Fibroblast of upper back skin (primary cell): ENCODE data around the gene HEXD.

ENCODE experiments used
- DNase-seq: peaks from one replicate; pipeline ENCODE4 v3.0.0-alpha.2; 2013

HEXD gene

DNA sequence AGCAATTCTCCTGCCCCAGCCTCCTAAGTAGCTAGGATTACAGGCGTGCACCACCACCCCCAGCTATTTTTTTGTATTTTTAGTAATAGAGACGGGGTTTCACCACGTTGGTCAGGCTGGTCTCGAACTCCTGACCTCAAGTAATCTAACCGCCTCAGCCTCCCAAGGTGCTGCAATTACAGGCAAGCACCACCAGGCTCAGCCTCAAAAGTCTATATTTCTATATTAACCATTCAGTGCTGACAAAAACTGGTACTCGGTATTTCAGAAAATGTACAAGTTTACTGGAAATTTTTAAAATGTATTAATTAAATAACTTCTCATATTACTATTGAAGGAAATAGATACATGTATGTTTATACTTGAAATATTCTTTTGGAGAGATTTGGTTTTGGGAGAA is 1.4 kb upstream of the HEXD start:
- no peak for DNase-seq

DNA sequence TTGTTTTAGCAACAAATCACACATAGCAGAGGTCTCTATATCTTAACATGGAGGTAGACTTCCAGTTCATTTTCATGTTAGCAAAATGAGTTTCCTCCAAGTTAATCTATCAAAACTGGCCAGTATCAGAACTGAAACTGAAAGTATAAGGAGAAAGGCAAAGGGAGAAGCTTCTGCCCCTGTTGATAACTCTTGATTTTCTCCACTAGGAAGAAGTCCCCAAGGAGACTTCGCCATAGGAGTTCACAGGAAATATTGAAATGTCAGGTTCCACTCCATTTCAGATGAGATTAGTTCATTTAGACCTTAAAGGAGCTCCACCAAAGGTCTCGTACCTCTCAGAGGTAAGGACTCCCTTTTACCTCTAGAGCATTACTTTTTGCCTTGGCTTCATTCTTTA is 1.4 kb downstream of the HEXD start:
- DNase-seq = no peak

DNA sequence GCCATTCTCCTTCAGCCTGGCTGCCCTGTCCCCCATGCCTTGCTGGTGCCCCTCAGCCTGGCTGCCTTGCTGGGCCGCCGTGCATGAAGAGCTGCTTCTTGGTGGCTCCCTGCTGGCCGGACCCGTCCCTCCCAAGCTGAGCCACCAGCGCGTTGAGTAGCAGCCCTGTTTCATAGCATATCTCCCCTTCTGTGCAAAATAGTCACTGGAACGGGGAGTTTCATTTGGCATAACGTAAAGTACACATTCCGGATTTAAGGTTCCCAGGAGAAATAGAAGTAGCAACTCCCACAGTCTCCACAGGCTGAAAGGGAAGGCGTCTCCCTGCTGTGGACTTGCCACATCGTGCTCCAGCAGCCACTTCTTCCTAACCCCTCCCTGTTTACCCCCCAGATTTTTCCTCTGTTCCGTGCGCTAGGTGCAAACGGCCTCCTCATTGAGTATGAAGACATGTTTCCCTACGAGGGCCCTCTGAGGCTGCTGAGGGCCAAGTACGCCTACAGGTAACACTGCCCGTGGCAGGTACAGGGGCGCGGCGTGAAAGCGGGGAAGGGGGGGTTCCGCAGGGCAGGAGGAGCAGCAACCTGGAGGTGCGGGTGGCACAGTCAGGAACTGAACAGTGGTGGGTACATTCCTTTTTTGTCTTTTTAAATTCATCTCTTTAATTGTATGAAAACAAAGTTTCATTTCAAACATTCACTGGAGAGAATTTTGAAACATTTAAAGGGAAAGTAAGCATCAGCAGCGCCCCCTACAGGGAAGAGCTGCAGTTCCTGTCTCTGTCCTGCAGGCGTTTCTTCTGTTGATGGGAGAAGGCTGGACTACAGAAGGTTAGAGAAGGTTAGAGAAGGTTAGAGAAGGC is 6.1 kb downstream of the HEXD start:
- peak; percentile 27 for DNase-seq

DNA sequence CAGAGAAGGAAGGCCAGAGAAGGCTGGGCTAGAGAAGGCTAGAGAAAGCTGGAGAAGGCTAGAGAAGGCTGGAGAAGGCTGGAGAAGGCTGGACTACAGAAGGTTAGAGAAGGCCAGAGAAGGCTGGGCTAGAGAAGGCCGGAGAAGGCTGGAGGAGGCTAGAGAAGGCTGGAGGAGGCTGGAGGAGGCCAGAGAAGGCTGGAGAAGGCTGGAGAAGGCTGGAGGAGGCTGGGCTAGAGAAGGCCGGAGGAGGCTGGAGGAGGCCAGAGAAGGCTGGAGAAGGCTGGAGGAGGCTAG is 6.7 kb downstream of the HEXD start:
- no peak for DNase-seq

DNA sequence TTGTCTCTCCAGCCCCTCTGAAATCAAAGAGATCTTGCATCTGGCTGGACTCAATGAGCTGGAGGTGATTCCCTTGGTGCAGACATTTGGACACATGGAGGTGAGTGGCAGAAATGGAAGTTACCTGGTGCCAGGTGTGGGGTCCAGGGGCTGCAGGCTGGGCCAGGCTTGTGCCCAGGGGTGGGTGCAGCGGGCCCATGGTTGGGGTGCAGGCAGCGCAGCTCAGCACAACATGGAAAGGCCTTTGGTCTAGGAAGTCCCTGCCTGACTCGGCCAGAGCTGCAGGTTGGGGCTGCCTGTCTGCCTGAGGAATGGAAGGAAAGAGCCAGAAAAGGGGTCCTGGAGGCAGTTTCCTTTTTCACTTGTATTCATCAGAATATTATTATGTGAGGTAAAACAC is 10.4 kb downstream of the HEXD start:
- no peak for DNase-seq

DNA sequence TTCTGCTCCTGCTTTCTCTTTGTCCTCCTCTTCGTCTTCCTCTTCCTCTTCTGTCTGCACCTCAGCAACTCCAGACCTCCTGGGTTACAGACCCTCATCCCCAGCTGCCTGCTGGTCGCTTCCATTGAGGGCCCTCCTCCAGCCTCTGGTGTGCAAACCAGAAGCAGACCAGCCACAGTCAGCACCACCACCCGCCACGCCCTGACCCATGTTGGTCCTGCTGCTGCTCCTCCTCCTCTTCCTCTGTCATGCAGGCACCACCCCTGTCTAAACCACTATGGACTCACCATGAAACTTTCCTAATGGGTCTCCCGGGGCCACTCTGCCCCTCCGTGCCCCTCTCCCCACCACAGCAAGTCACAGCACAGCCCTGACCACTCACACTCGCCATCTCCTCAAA is 11.7 kb downstream of the HEXD start:
- no peak for DNase-seq

DNA sequence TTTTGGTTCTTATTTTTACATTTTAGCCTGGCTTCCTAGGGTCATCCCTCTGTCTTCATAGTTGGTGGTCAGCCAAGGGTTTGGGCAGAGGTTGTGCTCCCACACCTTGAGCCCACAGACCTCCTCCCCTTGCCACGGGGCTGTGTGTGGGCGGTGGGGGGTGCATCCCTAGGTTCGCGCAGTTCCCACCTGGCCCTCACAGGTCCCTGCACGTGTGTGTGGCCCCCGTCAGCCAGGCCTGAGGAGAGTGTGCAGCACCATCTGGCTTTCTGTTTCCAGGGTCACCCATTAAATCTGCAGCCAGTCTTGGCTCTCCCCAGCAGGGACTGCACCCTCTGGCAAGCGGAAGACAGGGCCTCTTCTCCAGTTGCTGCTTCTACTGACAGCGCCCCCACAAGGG is 13.9 kb downstream of the HEXD start:
- no peak for DNase-seq

DNA sequence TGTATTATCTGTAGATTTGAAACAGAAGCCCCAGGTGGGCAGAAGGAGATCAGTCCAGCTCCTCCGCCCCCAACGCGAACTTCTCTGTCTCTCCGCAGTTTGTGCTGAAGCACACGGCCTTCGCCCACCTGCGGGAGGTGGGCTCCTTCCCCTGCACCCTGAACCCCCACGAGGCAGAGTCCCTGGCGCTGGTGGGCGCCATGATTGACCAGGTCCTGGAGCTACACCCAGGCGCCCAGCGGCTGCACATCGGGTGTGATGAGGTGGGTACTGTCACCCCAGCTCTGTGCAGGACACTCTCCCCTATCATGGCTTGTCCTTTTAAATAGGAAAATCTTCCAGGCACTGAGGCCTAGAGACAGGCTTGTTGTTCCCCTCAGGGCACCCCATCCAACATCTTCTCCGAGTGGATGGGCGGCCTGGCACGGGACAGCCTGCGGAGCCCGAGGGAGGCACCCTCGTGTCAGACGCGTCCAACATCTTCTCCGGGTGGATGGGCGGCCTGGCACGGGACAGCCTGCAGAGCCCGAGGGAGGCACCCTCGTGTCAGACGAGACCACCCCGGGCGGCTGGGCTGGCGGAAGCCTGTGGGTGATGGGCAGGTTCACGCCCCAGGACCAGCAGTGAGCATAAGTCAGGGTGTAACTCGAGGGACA is 15.5 kb downstream of the HEXD start:
- DNase-seq = no peak

DNA sequence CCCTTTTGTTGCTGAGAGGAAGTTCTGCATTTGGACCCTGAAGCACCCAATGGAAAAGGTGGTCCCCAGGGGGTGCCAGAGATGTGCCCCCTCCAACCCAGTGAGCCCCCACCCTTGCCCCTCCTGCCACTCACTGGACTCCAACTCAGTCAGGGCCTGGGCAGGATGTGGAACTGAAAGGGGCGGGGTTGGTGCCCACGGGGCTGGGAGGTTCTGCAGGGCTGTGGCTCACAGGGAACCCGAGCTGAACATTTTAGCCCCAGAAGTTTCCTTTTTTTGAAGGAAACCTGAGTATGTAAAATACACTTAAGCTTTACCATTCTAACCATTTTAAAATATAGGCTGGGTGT is 16.0 kb downstream of the HEXD start:
- DNase-seq = no peak

DNA sequence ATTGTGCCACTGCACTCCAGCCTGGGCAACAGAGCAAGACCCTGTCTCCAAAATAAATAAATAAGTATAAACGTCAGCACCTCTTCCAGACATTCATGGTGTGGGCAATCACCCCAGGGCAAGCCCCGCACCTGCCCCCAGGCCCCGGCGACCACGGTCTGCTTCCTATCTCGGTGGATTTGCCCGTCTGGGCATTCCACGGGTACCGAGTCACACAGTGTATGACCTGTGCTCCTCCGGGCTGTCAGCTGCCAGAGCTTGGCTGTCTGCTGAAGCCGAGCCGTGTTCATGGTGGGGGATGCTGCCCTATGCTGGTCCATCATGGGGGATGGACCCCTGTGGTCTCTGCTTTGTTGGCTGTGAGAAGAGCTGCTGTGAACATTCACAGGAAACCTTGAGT is 17.0 kb downstream of the HEXD start:
- no peak for DNase-seq

DNA sequence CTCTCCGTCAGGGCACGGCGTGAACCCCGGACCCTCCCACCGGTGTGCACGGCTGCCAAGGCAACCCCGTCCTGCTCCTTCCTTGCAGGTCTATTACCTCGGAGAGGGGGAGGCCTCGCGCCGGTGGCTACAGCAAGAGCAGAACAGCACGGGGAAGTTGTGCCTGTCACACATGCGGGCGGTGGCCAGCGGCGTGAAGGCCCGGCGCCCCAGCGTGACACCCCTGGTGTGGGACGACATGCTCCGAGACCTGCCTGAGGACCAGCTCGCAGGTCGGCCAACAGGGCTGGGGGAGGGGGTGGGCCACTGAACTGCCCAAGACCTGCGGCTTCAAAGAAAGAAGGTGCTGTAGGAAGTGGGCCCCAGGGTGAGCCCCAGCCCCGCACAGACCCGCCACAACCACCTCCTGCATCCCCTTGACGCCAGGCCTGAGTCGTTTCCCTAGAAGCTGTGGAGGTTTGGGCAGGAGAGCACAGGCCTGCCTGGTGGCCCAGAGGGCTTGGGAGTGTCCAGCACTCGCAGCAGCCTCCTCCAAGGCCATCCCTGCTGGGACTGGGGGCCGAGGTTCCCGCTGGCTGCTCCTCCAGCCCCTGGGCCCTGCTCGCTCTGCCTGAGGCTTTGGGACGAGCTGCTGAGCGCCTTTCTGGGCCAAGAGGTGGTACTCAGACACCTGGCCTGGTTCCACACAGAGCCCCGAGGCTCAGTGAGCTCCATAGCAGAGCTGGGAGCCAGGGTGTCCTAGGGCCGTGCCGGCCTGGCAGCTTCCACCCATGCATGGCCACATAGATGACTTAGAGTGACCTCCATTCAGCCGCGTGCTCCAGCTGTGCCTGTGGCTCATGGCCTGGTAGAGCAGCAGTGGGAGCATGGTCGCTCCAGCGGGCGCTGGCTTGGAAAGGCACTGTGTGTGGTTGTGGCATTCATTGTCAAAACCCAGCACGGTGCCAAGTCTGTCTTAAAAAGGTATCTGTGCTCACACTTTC is 17.7 kb downstream of the HEXD start:
- no peak for DNase-seq

DNA sequence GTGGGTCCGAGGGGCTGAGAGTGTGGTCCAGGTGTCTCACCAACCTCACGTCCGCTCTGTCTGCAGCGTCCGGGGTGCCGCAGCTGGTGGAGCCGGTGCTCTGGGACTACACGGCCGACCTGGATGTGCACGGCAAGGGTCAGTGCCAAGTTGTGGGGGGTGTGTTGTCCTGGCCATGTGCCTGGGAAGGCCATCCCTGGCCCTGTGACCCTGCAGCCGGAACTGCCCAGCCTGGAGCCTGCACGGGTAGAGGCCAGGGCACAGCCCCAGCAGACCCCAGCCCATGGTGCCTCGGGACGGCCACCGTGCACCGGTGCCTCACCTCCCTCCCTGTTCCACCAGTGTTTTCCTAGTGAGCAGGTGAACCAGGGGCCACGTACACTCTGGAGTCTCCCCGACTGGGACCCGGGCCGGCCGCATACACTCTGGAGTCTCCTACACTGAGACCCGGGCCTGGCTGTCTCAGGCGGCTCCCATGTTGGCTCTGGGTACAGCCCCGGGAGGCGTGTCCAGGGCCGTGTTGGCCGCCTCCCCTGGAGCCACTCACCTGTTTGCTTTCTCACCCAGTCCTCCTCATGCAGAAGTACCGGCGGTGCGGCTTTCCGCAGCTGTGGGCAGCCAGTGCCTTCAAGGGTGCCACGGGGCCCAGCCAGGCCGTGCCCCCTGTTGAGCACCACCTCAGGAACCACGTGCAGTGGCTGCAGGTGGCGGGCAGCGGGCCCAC is 18.6 kb downstream of the HEXD start:
- DNase-seq = no peak

DNA sequence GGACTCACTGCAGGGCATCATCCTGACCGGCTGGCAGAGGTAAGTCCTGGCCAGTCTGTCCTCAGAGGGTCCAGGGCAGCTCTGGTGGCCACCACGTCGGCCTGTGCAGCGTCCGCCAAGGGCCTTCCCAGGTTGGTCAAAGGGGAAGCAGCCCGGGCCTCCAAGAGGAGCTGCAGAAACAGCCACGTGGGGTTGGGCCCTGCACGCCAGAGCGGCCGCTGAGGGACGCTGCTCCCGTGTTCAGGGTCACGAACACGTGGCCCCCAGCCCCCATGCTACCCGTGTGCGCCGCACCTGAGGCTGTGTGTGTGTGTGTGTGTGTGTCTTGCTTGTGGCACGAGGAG is 19.1 kb downstream of the HEXD start:
- DNase-seq = no peak

DNA sequence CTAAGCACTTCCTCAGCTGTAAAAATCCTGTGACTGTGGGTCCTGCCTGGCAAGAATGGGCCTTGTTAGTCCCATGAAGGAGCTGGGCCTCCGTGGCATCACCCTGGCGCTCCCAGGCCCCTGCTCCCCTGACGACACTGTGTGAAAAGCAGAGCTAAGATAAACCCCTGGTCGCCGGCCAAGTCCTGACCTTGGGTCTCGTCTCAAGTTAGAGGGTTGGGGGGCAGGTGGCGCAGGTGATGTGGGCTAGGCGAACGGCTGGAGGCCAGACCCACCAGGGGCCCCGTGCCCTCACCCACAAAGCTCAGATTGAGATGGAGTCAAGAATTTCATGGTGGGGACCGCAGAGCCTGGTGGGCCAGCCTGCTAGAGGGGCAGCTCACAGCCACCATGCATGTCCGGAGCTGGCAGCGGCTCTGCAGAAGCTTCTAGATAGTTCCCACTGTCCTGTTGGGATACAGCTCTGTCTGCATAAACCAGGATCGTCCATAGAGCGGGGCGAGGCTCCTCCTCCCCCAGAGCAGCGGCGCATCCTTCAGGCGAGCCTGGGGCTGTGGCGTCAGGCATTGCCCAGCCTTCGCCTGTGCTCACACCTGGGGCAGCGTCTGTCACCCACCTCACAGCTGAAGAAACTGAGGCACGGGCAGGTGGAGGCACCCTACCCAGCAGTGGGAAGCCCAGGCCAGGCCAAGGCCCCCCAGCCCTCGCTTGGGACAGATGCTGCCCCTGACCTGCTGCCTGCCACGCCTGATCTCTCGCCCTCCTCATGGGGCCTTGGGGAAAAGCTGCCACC is 20.4 kb downstream of the HEXD start:
- DNase-seq = no peak

DNA sequence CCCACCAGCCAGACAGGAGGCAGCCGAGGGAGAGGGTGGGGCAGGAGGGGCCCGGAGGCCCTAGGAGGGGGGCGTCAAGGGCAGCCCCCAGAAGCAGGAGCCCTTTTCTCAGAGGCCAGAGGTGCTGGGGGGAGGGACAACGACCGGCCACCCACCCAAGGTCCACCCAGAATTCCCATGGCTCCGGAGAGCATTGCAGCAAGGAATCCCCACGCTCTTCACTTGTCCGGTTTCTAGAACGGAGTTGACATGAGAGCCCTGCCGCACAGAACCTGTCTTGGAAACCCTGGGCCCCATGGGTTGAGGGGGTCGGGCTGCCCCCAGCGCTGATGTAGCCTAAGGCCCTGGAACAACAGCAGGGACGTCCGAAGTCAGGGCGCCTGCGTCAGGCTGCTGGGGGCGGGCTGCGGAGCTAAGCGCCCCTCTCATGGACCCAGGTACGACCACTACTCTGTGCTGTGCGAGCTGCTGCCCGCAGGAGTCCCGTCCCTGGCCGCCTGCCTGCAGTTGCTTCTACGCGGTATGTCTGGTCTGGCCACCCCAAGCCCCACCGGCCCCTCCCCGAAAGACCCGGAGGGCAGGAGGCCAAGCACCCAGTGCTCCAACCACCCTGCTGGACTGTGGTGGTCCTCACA is 21.2 kb downstream of the HEXD start:
- DNase-seq = no peak

DNA sequence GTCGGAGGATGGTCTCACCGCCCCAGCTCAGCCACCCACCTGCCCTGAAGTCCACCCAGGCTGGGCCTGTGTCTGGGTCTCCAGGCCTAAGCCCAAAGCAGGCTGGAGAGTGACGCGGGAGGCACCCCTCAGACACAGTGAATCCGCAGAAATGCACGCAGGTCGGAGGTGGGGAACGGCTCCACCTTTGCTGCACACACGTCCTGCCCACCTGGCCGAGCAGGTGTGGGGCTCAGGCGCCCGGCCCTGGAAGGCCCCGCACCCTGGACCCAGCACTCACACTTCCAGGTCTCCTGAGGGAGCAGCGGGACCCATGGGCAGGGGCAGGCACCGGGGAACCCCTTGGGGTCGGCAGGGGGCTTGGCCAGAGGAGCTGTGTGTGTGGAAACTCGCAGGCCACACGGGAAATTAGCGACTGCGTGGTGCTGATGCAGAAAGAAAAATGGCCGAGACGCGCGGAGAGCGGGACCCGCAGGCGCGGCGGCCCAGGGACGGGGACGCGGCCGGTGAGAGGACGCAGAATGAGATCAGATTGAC is 21.8 kb downstream of the HEXD start:
- no peak for DNase-seq

DNA sequence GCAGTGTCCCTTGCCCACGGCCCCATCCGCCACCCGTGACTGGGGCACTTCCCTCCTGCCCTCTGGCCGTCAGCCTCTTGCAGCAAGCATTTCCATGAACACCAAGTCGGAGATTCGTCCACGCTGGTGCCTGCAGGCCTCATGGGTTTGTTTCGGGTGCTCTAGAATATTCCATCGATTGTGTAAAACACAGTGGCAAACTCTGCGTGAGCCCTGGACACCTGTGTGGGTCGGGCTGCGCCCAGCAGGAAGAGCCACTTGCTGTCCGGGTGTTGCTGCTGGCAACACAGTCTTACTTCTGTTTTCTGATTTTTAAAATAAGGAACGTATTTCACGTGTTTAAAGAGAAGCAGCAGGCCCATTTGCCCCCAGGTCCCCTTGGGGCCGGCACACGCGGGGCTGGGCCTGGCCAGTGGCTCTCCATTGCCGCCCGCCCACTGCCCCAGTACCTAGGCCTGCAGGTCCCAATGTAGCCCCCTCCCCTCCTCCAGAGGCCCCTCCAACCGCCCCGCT is 22.4 kb downstream of the HEXD start:
- DNase-seq = no peak

DNA sequence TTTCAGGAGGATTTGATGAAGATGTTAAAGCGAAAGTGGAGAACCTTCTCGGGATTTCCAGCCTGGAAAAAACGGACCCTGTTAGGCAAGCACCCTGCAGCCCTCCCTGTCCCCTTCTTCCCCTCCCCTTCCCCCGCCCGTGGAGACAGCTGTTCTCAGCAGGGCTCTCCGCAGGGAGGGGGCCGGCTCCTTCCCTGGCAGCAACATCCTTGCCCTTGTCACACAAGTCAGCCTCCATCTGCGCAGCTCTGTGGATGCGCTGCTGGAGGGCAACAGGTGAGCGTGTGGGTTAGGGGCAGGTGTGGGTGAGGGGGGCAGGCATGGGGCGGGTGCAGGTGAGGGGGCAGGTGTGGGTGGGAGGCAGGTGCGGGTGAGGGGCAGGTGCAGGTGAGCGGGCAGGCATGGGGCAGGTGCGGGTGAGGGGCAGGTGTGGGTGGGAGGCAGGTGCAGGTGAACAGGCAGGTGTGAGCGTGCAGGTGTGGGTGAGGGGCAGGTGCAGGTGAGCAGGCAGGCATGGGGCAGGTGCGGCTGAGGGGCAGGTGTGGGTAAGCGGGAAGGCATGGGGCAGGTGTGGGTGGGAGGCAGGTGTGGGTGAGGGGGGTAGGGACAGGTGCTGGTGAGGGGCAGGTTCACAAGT is 23.0 kb downstream of the HEXD start:
- DNase-seq = no peak

DNA sequence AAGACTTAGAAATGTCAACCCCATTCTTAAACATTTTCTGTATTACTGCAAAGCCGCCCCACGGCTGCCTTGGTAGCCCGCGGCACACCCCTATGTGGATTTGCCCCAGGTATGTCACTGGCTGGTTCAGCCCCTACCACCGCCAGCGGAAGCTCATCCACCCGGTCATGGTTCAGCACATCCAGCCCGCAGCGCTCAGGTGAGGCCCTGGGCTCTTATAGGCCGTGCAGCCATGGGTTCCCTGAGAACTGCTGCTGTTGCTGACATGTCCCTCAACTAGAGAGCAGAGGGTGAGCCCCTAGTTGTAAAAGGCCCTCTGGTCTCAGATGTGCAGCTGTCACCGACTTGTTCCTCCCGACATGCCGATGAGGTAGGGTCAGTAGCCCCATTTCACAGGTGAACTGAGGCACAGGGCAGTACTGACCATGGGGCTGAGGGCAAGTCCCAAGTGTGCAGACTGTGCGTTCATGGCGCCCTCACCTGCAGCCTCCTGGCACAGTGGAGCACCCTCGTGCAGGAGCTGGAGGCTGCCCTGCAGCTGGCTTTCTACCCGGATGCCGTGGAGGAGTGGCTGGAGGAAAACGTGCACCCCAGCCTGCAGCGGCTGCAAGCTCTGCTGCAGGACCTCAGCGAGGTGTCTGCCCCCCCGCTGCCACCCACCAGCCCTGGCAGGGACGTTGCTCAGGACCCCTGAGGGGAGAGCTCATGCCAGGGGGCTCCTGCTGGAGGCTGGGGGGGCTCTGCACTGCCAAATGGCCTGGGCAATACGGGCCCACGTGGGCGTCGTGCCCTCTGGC is 23.7 kb downstream of the HEXD start:
- no peak for DNase-seq
